Inflammatory macrophage (primary cell): ENCODE measurements around the gene UBE2J2.
A peak's percentile ranks its signal among the peaks of the same experiment; 100 is the strongest.

Source experiments
- DNase-seq, 2 donors: peaks; one replicate each; pipeline ENCODE4 v3.0.0-alpha.2; 2020 to 2022

The UBE2J2 gene

GRCh38 chr1:1309251-1310108, 35.8 kb upstream of the UBE2J2 start:
- peak in 1 of 2 donors; percentile 19 for DNase-seq

GRCh38 chr1:1308756-1309250, 35.1 kb upstream of the UBE2J2 start:
- no peak for DNase-seq

- DNase-seq = peak; percentile 89 to 94
Measured at GRCh38 chr1:1307923-1308755, 34.5 kb upstream of the UBE2J2 start, which contains the start of the genes ACAP3 and PUSL1. Gene ACAP3 (minus strand): TSS chr1:1307930. CDS start chr1:1307815, 115 bp downstream. Gene PUSL1 (plus strand): TSS chr1:1308597. CDS start chr1:1308644, 47 bp downstream.

- peak; percentile 4 to 43 for DNase-seq
Measured at GRCh38 chr1:1307261-1307922, 33.7 kb upstream of the UBE2J2 start.

- no peak for DNase-seq
Measured at GRCh38 chr1:1306661-1307260, 33.1 kb upstream of the UBE2J2 start.

GRCh38 chr1:1306070-1306660, 32.5 kb upstream of the UBE2J2 start:
- DNase-seq = no peak

- DNase-seq = peak; percentile 44 to 46
Measured at GRCh38 chr1:1305300-1306069, 31.8 kb upstream of the UBE2J2 start.

GRCh38 chr1:1304331-1305299, 31.0 kb upstream of the UBE2J2 start:
- peak in 1 of 2 donors; percentile 33 for DNase-seq

GRCh38 chr1:1303736-1304135, 30.1 kb upstream of the UBE2J2 start:
- DNase-seq = no peak

- no peak for DNase-seq
Measured at GRCh38 chr1:1302951-1303509, 29.4 kb upstream of the UBE2J2 start.

GRCh38 chr1:1302006-1302430, 28.4 kb upstream of the UBE2J2 start:
- DNase-seq = no peak

- no peak for DNase-seq
Measured at GRCh38 chr1:1300352-1300739, 26.7 kb upstream of the UBE2J2 start.

GRCh38 chr1:1299686-1300351, 26.2 kb upstream of the UBE2J2 start:
- DNase-seq = no peak

GRCh38 chr1:1298861-1299685, 25.4 kb upstream of the UBE2J2 start:
- no peak for DNase-seq

GRCh38 chr1:1297802-1298424, 24.3 kb upstream of the UBE2J2 start:
- no peak for DNase-seq

GRCh38 chr1:1296070-1297061, 22.7 kb upstream of the UBE2J2 start:
- DNase-seq = no peak
